ENCODE results near the gene EVI5L.

Gene EVI5L

DNA sequence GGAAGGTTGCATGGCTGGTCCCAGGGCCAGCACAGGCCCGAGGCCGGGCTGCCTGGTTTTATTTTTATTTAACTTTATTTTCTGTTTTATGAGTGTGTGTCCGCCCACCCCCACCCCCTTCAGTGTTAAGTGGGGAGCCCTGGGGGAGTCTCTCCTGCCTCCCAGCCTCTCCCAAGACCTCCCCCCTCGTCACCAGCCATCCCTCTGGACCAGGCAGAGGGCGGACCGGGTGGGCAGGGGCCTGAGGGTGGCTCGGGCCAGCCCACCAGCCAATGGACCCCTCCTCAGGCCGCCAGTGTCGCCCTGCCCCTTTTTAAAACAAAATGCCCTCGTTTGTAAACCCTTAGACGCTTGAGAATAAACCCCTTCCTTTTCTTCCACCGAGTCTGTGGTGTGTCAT, 84.1 kb downstream of the EVI5L start:
- H3K4me3 ChIP-seq (ENCODE audit: low read depth, low read length), result no peak overlapping the region
- TF ChIP-seq, protein P1, sequence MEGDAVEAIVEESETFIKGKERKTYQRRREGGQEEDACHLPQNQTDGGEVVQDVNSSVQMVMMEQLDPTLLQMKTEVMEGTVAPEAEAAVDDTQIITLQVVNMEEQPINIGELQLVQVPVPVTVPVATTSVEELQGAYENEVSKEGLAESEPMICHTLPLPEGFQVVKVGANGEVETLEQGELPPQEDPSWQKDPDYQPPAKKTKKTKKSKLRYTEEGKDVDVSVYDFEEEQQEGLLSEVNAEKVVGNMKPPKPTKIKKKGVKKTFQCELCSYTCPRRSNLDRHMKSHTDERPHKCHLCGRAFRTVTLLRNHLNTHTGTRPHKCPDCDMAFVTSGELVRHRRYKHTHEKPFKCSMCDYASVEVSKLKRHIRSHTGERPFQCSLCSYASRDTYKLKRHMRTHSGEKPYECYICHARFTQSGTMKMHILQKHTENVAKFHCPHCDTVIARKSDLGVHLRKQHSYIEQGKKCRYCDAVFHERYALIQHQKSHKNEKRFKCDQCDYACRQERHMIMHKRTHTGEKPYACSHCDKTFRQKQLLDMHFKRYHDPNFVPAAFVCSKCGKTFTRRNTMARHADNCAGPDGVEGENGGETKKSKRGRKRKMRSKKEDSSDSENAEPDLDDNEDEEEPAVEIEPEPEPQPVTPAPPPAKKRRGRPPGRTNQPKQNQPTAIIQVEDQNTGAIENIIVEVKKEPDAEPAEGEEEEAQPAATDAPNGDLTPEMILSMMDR (IDR thresholded peaks at IDR 0.05; ENCODE audit: low read depth, low read length), result no peak
- in situ Hi-C loops (cut with HindIII; ENCODE audit: low sequenced_read_pairs), result no loop called here
- DNase-seq (ENCODE audit: low read depth, low spot score), result no peak
